ENCODE data around the gene SCO1. TPM values are rescaled to one million over a fixed set of nuclear protein-coding genes. Genes with fewer than 3 reads are reported as not detected.

SCO1 gene
- total RNA-seq, 1 donor from 2014 or later: 35.1 TPM

GRCh38 chr17:10741416-10742135 is 44.2 kb upstream of the SCO1 start:
- TF ChIP-seq CTCF (conservative IDR thresholded peaks at IDR 0.05): no peak
- DNase-seq (ENCODE audit: extremely low spot score, unreplicated experiment): no peak
- Mint-ChIP-seq H3K36me3 (no peaks in the 10 kb centered on the region), H3K4me1 (ENCODE audit: unreplicated experiment) (peaks cover 14% of the 10 kb centered on the region), H3K4me3 (no peak overlapping the region), H3K27ac (no peak overlapping the region), H3K27me3 (peaks cover 20% of the 10 kb centered on the region), H3K9me3 (no peaks in the 10 kb centered on the region)

DNA sequence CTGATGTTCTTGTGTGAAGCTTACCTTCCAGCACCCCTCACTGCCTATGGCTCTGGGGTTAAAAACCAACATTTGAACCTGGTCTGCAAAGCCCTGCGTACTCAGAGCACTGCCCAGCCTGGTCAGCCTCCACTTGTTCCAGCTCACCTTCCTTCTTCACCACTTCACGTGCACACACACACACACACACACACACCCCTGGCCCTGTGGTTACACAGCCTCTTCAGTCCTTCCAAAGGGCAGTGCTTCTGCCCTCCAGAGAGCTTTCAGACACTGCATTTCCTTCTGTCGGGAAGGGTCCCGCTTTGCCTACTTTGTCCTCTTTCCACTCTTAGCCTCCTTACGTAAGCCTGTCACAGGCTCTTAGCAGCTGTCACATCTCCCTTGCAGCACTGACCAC is 42.1 kb upstream of the SCO1 start:
- no peaks in the 10 kb centered on the region for H3K36me3 Mint-ChIP-seq
- peaks cover 10% of the 10 kb centered on the region for H3K4me1 Mint-ChIP-seq (ENCODE audit: unreplicated experiment)
- H3K27ac Mint-ChIP-seq: no peak overlapping the region
- DNase-seq (ENCODE audit: extremely low spot score, unreplicated experiment): no peak
- H3K4me3 Mint-ChIP-seq: no peak overlapping the region
- TF ChIP-seq CTCF (conservative IDR thresholded peaks at IDR 0.05): no peak
- peaks cover 17% of the 10 kb centered on the region for H3K27me3 Mint-ChIP-seq
- H3K9me3 Mint-ChIP-seq: no peaks in the 10 kb centered on the region

GRCh38 chr17:10738521-10739258 is 41.4 kb upstream of the SCO1 start:
- Mint-ChIP-seq H3K4me1 (ENCODE audit: unreplicated experiment) (peaks cover 8% of the 10 kb centered on the region), H3K27ac (no peak overlapping the region)

GRCh38 chr17:10737736-10738135 is 40.4 kb upstream of the SCO1 start:
- Mint-ChIP-seq H3K27me3 (peaks cover 25% of the 10 kb centered on the region), H3K27ac (no peak overlapping the region), H3K36me3 (no peaks in the 10 kb centered on the region), H3K4me1 (ENCODE audit: unreplicated experiment) (peaks cover 8% of the 10 kb centered on the region), H3K9me3 (no peaks in the 10 kb centered on the region), H3K4me3 (no peak overlapping the region)
- TF ChIP-seq CTCF (conservative IDR thresholded peaks at IDR 0.05): no peak
- DNase-seq (ENCODE audit: extremely low spot score, unreplicated experiment): no peak

More at GRCh38 chr17:10738521-10739258, 41.4 kb upstream of the SCO1 start:
- Mint-ChIP-seq H3K9me3 (no peaks in the 10 kb centered on the region), H3K4me3 (no peak overlapping the region), H3K36me3 (no peaks in the 10 kb centered on the region), H3K27me3 (peaks cover 20% of the 10 kb centered on the region)
- TF ChIP-seq CTCF (conservative IDR thresholded peaks at IDR 0.05): no peak
- DNase-seq (ENCODE audit: extremely low spot score, unreplicated experiment): no peak

- Mint-ChIP-seq H3K4me1 (ENCODE audit: unreplicated experiment) (peaks cover 8% of the 10 kb centered on the region), H3K27me3 (peaks cover 19% of the 10 kb centered on the region), H3K36me3 (no peaks in the 10 kb centered on the region), H3K4me3 (peak overlapping the region; percentile 49), H3K27ac (peak overlapping the region; percentile 17), H3K9me3 (no peaks in the 10 kb centered on the region)
- DNase-seq (ENCODE audit: extremely low spot score, unreplicated experiment): no peak
- TF ChIP-seq CTCF (conservative IDR thresholded peaks at IDR 0.05): peak; percentile 86
Observed at GRCh38 chr17:10737168-10737622, 39.9 kb upstream of the SCO1 start.

Data from type B pancreatic cell (in vitro differentiated cells).